Duodenal mucosa (tissue), 2 donors: ENCODE data around the gene IPCEF1.

ENCODE experiments used
- H3K27ac ChIP-seq: one replicate; pipeline ENCODE4 v1.7.0; 2013; ENCODE audit warnings: low read depth, low read length
- H3K27me3 ChIP-seq, 2 donors: one replicate each; pipeline ENCODE4 v1.7.0; 2013; ENCODE audit warnings: low read length in 2 of 2, control low read depth in 1 of 2; ENCODE audit not compliant: insufficient read depth in 2 of 2, control insufficient read depth in 1 of 2
- H3K36me3 ChIP-seq, 2 donors: one replicate each; pipeline ENCODE4 v1.7.0; 2013; ENCODE audit warnings: low read length in 2 of 2, control low read depth in 1 of 2; ENCODE audit not compliant: insufficient read depth in 2 of 2, control insufficient read depth in 1 of 2
- H3K4me1 ChIP-seq, 2 donors: one replicate each; pipeline ENCODE4 v1.7.0; 2013; ENCODE audit warnings: low read length in 2 of 2, control low read depth in 1 of 2; ENCODE audit not compliant: insufficient read depth in 2 of 2, control insufficient read depth in 1 of 2
- H3K4me3 ChIP-seq, 2 donors: one replicate each; pipeline ENCODE4 v1.7.0; 2013; ENCODE audit warnings: low read length in 2 of 2, low read depth in 1 of 2
- H3K9ac ChIP-seq, 2 donors: one replicate each; pipeline ENCODE4 v1.7.0; 2013; ENCODE audit warnings: low read length in 2 of 2, low read depth in 1 of 2
- H3K9me3 ChIP-seq, 2 donors: one replicate each; pipeline ENCODE4 v1.7.0; 2013; ENCODE audit warnings: low read length in 2 of 2, control low read depth in 1 of 2; ENCODE audit not compliant: control insufficient read depth in 1 of 2

The IPCEF1 gene

GRCh38 chr6:154106251-154106650, 250.4 kb downstream of the IPCEF1 start:
- Histone ChIP-seq H3K36me3 (no peaks in the 10 kb centered on the region), H3K4me1 (no peaks in the 10 kb centered on the region), H3K27ac (no peak overlapping the region), H3K27me3 (no peaks in the 10 kb centered on the region), H3K4me3 (no peak overlapping the region), H3K9ac (no peak overlapping the region), H3K9me3 (no peaks in the 10 kb centered on the region)
